CD14-positive monocyte (primary cell): ENCODE results near the gene RFX7. TPM values are rescaled to one million over a fixed set of nuclear protein-coding genes. Genes with fewer than 3 reads are reported as not detected.

Experiments used
- DNase-seq, 3 donors: peaks; one replicate each; pipeline ENCODE4 v3.0.0-alpha.2; 2011 to 2022
- H2AFZ ChIP-seq: 2 replicates; pipeline ENCODE4 v1.6.0; 2012; ENCODE audit warnings: mild to moderate bottlenecking, low read depth, low read length, inconsistent platforms; ENCODE audit not compliant: insufficient read depth, poor library complexity, severe bottlenecking
- H3K27ac ChIP-seq, 2 donors: 1 replicate in 1 of 2; 2 replicates in 1 of 2; pipeline ENCODE4 v1.5.1; 2012 to 2013; ENCODE audit warnings: low read length in 2 of 2, control low read depth in 1 of 2, inconsistent platforms in 1 of 2, low read depth in 1 of 2, mild to moderate bottlenecking in 1 of 2
- H3K27me3 ChIP-seq, 2 donors: one replicate each; pipeline versions ENCODE4 v1.6.0 to v1.6.1; 2011 to 2013; ENCODE audit warnings: low read length in 2 of 2; ENCODE audit not compliant: control insufficient read depth in 2 of 2, insufficient read depth in 2 of 2
- H3K36me3 ChIP-seq, 2 donors: replicated peaks in 1 of 2; 1 replicate in 1 of 2; 2 replicates in 1 of 2; pipeline versions ENCODE4 v1.5.1 to v1.6.1; 2012 to 2013; ENCODE audit warnings: low read length in 2 of 2, control low read depth in 1 of 2, inconsistent platforms in 1 of 2, mild to moderate bottlenecking in 1 of 2; ENCODE audit not compliant: insufficient read depth in 2 of 2, control insufficient read depth in 1 of 2
- H3K4me1 ChIP-seq, 2 donors: 1 replicate in 1 of 2; 2 replicates in 1 of 2; pipeline versions ENCODE4 v1.5.1 to v1.6.1; 2012 to 2013; ENCODE audit warnings: low read length in 2 of 2, control low read depth in 1 of 2, inconsistent platforms in 1 of 2, mild to moderate bottlenecking in 1 of 2, moderate library complexity in 1 of 2; ENCODE audit not compliant: insufficient read depth in 2 of 2, control insufficient read depth in 1 of 2
- H3K4me2 ChIP-seq: replicated peaks from 2 replicates; pipeline ENCODE3; 2012; ENCODE audit warnings: low read length, moderate library complexity, mild to moderate bottlenecking; ENCODE audit not compliant: poor library complexity, severe bottlenecking; ENCODE audit errors: extremely low read depth
- H3K4me3 ChIP-seq, 3 experiments: fragments of 200-600 bp in 1 of 3; sonication (generic) in 1 of 3; replicated peaks in 1 of 3; 1 replicate in 2 of 3; 2 replicates in 1 of 3; pipeline ENCODE4 v1.5.1; 2011 to 2013; ENCODE audit warnings: low read length in 3 of 3, mild to moderate bottlenecking in 3 of 3, control low read depth in 2 of 3, low read depth in 2 of 3, inconsistent platforms in 1 of 3, moderate library complexity in 1 of 3
- H3K79me2 ChIP-seq: 2 replicates; pipeline ENCODE4 v1.6.0; 2012; ENCODE audit warnings: mild to moderate bottlenecking, control low read depth, inconsistent platforms, low read length, moderate library complexity; ENCODE audit not compliant: insufficient read depth
- H3K9ac ChIP-seq: 2 replicates; pipeline ENCODE4 v1.6.0; 2017; ENCODE audit warnings: low read length, mild to moderate bottlenecking; ENCODE audit not compliant: insufficient read depth, poor library complexity, severe bottlenecking
- H3K9me3 ChIP-seq, 2 donors: replicated peaks in 1 of 2; 1 replicate in 1 of 2; 2 replicates in 1 of 2; pipeline versions ENCODE4 v1.5.1 to v1.6.1; 2012 to 2013; ENCODE audit warnings: low read length in 2 of 2, control low read depth in 1 of 2; ENCODE audit not compliant: control insufficient read depth in 1 of 2, insufficient read depth in 1 of 2
- H4K20me1 ChIP-seq: 2 replicates; pipeline ENCODE4 v1.6.0; 2012; ENCODE audit warnings: mild to moderate bottlenecking, low read length, control low read depth, moderate library complexity; ENCODE audit not compliant: insufficient read depth
- H3K27ac Mint-ChIP-seq, 7 donors: one replicate each; pipeline ENCODE4 v1.8.0; 2020; ENCODE audit warnings: mild to moderate bottlenecking in 7 of 7, mixed read lengths in 7 of 7, moderate library complexity in 6 of 7, inconsistent platforms in 2 of 7
- H3K27me3 Mint-ChIP-seq, 3 donors: one replicate each; pipeline ENCODE4 v1.8.0; 2021 to 2022; ENCODE audit warnings: low read depth in 3 of 3, mild to moderate bottlenecking in 3 of 3, mixed read lengths in 3 of 3, moderate library complexity in 3 of 3, inconsistent platforms in 1 of 3
- H3K36me3 Mint-ChIP-seq, 2 donors: one replicate each; pipeline ENCODE4 v1.8.0; 2020; ENCODE audit warnings: mixed read lengths in 2 of 2, inconsistent platforms in 1 of 2, mild to moderate bottlenecking in 1 of 2
- H3K4me1 Mint-ChIP-seq: one replicate; pipeline ENCODE4 v1.8.0; 2020; ENCODE audit warnings: mild to moderate bottlenecking, mixed read lengths
- H3K4me3 Mint-ChIP-seq, 2 donors: one replicate each; pipeline ENCODE4 v1.8.0; 2020; ENCODE audit warnings: mild to moderate bottlenecking in 2 of 2, mixed read lengths in 2 of 2, moderate library complexity in 1 of 2
- H3K9me3 Mint-ChIP-seq, 7 donors: one replicate each; pipeline ENCODE4 v1.8.0; 2020 to 2022; ENCODE audit warnings: mixed read lengths in 7 of 7, mild to moderate bottlenecking in 6 of 7, moderate library complexity in 6 of 7, inconsistent platforms in 2 of 7
- WGBS: methylation state at CpG from one replicate; pipeline ENCODE4 v1.1.5; 2013; ENCODE audit warnings: missing lambda C conversion rate; ENCODE audit not compliant: insufficient coverage; 5-methylcytosine and 5-hydroxymethylcytosine counted together
- intact Hi-C, 2 donors: fragments of 100-400 bp; cut with micrococcal nuclease; formaldehyde crosslinking; loops; one replicate each; pipeline versions ENCODE4 v1.15.0 to v1.15.1; 2023
- polyA plus RNA-seq, 3 donors: library from polyadenylated mRNA; depleted of rRNA in 1 of 3; unstranded in 2 of 3; stranded (reverse) in 1 of 3; fragments of 300-500 nt in 2 of 3; fragments of >200 nt in 1 of 3; fragmentation: Illumina TruSeq in 2 of 3; gene quantifications; 1 replicate in 2 of 3; 2 replicates in 1 of 3; pipeline ENCODE4 v1.2.3, GENCODE V29; 2012 to 2021
- TF ChIP-seq, protein P1 (sequence below): fragments of 200-600 bp; IDR thresholded peaks from one replicate; pipeline ENCODE4 v1.8.0; 2022; ENCODE audit warnings: antibody characterized with exemption, mild to moderate bottlenecking

RFX7 gene
- polyA plus RNA-seq, 3 donors: 1.0 to 2.9 (median 1.2) TPM

DNA sequence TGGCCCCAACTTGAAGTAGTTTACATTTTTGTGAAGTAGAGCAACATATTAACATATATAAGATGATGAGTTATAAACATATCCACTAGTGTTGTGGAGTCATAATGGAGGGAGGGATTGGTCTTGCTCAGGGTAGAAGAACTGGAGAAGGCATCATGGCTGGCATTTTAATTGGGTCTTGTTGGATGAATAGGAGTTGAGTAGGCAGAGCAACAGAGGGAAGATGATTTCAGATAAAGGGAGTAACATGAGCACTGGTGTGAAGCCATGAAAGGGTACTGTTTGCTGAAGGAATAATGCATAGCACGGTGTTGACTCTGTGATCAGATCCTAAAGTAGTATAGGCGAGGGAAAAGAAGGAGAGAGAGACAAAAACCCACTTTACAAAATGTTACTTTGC, 3.6 kb upstream of the RFX7 start:
- no peak overlapping the region for H3K27ac Mint-ChIP-seq
- H3K4me2 ChIP-seq: no peak overlapping the region
- peaks cover 23% of the 10 kb centered on the region for H3K79me2 ChIP-seq
- H3K9me3 ChIP-seq: no peaks in the 10 kb centered on the region
- WGBS: no CpG with 5 or more reads among the region's 2 CpGs
- peaks cover 27% of the 10 kb centered on the region for H3K4me1 Mint-ChIP-seq
- peaks cover 0 to 2% (median 0%) of the 10 kb centered on the region in 3 donors for H3K27me3 Mint-ChIP-seq
- H2AFZ ChIP-seq: no peak overlapping the region
- H3K27ac ChIP-seq: no peak overlapping the region
- no peaks in the 10 kb centered on the region for H4K20me1 ChIP-seq
- TF ChIP-seq, protein P1, sequence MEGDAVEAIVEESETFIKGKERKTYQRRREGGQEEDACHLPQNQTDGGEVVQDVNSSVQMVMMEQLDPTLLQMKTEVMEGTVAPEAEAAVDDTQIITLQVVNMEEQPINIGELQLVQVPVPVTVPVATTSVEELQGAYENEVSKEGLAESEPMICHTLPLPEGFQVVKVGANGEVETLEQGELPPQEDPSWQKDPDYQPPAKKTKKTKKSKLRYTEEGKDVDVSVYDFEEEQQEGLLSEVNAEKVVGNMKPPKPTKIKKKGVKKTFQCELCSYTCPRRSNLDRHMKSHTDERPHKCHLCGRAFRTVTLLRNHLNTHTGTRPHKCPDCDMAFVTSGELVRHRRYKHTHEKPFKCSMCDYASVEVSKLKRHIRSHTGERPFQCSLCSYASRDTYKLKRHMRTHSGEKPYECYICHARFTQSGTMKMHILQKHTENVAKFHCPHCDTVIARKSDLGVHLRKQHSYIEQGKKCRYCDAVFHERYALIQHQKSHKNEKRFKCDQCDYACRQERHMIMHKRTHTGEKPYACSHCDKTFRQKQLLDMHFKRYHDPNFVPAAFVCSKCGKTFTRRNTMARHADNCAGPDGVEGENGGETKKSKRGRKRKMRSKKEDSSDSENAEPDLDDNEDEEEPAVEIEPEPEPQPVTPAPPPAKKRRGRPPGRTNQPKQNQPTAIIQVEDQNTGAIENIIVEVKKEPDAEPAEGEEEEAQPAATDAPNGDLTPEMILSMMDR: no peak
- no peaks in the 10 kb centered on the region for H3K36me3 ChIP-seq
- no peak for DNase-seq
- no peaks in the 10 kb centered on the region for H3K9me3 Mint-ChIP-seq
- no peak overlapping the region for H3K4me3 Mint-ChIP-seq
- no peaks in the 10 kb centered on the region for H3K27me3 ChIP-seq
- peaks cover 14 to 27% of the 10 kb centered on the region in 2 donors for H3K4me1 ChIP-seq
- no peaks in the 10 kb centered on the region for H3K36me3 Mint-ChIP-seq
- intact Hi-C loops: no loop called here
- no peak overlapping the region for H3K9ac ChIP-seq
- no peak overlapping the region for H3K4me3 ChIP-seq

GRCh38 chr15:56245871-56246814, 2.5 kb upstream of the RFX7 start:
- Histone ChIP-seq H3K4me2 (peak overlapping the region; percentile 95), H3K36me3 (no peaks in the 10 kb centered on the region), H3K4me1 (peaks cover 18 to 38% of the 10 kb centered on the region in 2 donors), H3K27me3 (no peaks in the 10 kb centered on the region), H3K27ac (peak overlapping the region; percentile 6 to 72), H3K4me3 (peak overlapping the region; percentile 43 to 91 (median 59)), H3K9me3 (no peaks in the 10 kb centered on the region), H2AFZ (peak overlapping the region; percentile 87), H3K9ac (no peak overlapping the region), H4K20me1 (no peaks in the 10 kb centered on the region), H3K79me2 (peaks cover 34% of the 10 kb centered on the region)
- H3K4me3 Mint-ChIP-seq: peak overlapping the region; percentile 77 to 96
- H3K4me1 Mint-ChIP-seq: peaks cover 38% of the 10 kb centered on the region
- TF ChIP-seq, protein P1: peak; percentile 100
- intact Hi-C loops: no loop called here
- 0% methylated on average over 9 of the region's 15 CpGs for WGBS
- DNase-seq: peak; percentile 78 to 91 (median 82)
- no peaks in the 10 kb centered on the region for H3K36me3 Mint-ChIP-seq
- no peaks in the 10 kb centered on the region for H3K9me3 Mint-ChIP-seq
- peaks cover 0 to 2% (median 0%) of the 10 kb centered on the region in 3 donors for H3K27me3 Mint-ChIP-seq
- H3K27ac Mint-ChIP-seq: peak overlapping the region; percentile 81 to 93 (median 90)
